Stomach (tissue), 9 donors: ENCODE results near the gene HSH2D. TPM values are rescaled to one million over a fixed set of nuclear protein-coding genes. Genes with fewer than 3 reads are reported as not detected.

Experiments
- DNase-seq, 2 donors: peaks; one replicate each; pipeline versions ENCODE4 v3.0.0 to v3.0.0-alpha.2; 2013 to 2019
- H3K27ac ChIP-seq, 5 donors: fragments of 200-600 bp in 4 of 5; sonication (generic) in 4 of 5; one replicate each; pipeline ENCODE4 v1.5.1; 2013 to 2019; ENCODE audit warnings: mild to moderate bottlenecking in 1 of 5, moderate library complexity in 1 of 5
- H3K27me3 ChIP-seq, 3 donors: fragments of 200-600 bp; sonication (generic); one replicate each; pipeline ENCODE4 v1.5.1; 2017 to 2019; ENCODE audit warnings: mixed run types in 1 of 3
- H3K36me3 ChIP-seq, 4 donors: fragments of 200-600 bp; sonication (generic); 1 replicate in 3 of 4; 2 replicates in 1 of 4; pipeline ENCODE4 v1.5.1; 2016 to 2019
- H3K4me1 ChIP-seq, 4 donors: fragments of 200-600 bp; sonication (generic); one replicate each; pipeline ENCODE4 v1.5.1; 2016 to 2019
- H3K4me3 ChIP-seq, 4 donors: fragments of 200-600 bp; sonication (generic) in 3 of 4; one replicate each; pipeline ENCODE4 v1.5.1; 2016 to 2019; ENCODE audit warnings: mild to moderate bottlenecking in 1 of 4
- H3K9me3 ChIP-seq, 4 donors: fragments of 200-600 bp; sonication (generic); one replicate each; pipeline ENCODE4 v1.5.1; 2016 to 2019
- CTCF ChIP-seq, 7 experiments: fragments of 450-650 bp in 4 of 7; fragments of 200-600 bp in 3 of 7; sonication (generic) in 3 of 7; IDR thresholded peaks; one replicate each; pipeline ENCODE4 v1.5.1; 2016 to 2019; ENCODE audit warnings: antibody characterized with exemption in 7 of 7, control low read depth in 2 of 7, mild to moderate bottlenecking in 1 of 7
- EP300 ChIP-seq: sonication (generic); formaldehyde crosslinking; IDR thresholded peaks from one replicate; pipeline ENCODE4 v1.6.1; 2017; ENCODE audit warnings: antibody characterized with exemption
- POLR2A ChIP-seq, 4 donors: fragments of 450-650 bp; IDR thresholded peaks; one replicate each; pipeline ENCODE4 v1.6.1; 2016; ENCODE audit warnings: antibody characterized with exemption in 4 of 4, control low read depth in 2 of 4, mild to moderate bottlenecking in 1 of 4, moderate library complexity in 1 of 4
- POLR2AphosphoS5 ChIP-seq, 3 donors: sonication (generic); formaldehyde crosslinking; IDR thresholded peaks; one replicate each; pipeline ENCODE4 v1.6.1; 2016; ENCODE audit warnings: antibody characterized with exemption in 3 of 3
- WGBS, 5 donors: extraction: QIAGEN DNeasy Blood & Tissue Kit in 3 of 5; methylation state at CpG; one replicate each; pipeline versions ENCODE4 v1.1.5 to v1.1.7; 2013 to 2018; 5-methylcytosine and 5-hydroxymethylcytosine counted together
- intact Hi-C: fragments of 100-400 bp; cut with DNase I; formaldehyde crosslinking; loops from one replicate; pipeline ENCODE4 v1.15.1; 2023; ENCODE audit warnings: low total_unique reads
- polyA plus RNA-seq, 3 donors: library from polyadenylated mRNA; stranded (reverse); fragments of 200-250 nt; gene quantifications; one replicate each; pipeline ENCODE4 v1.2.3, GENCODE V29; 2013
- total RNA-seq, 5 donors: library from RNA; depleted of rRNA; stranded (reverse); fragments of >200 nt; gene quantifications; one replicate each; pipeline versions ENCODE4 v1.1.0 to v1.2.3, GENCODE V29; 2014 to 2016
- donor health status: healthy with polysubstance abuse.
- donor health status: Bipolar disorder and iron deficiency.
- donor health status: healthy.

The HSH2D gene
- total and polyA plus RNA-seq, 8 donors: 6.2 to 24.5 (median 9.4) TPM

GRCh38 chr19:16184665-16185122 lies 41.2 kb downstream of the HSH2D start:
- WGBS, 5 donors: 34 to 47% (median 39%) methylated on average over 18 of the region's 18 CpGs
- H3K4me3 ChIP-seq: peak overlapping the region; percentile 74 to 99 (median 92)
- intact Hi-C loops: loop anchor here (5.0 to 10.0 kb wide), 2 partner anchors 142 to 560 kb away; no protein-coding TSS in a partner anchor
- H3K9me3 ChIP-seq: no peaks in the 10 kb centered on the region
- DNase-seq: no peak
- peaks cover 12 to 57% (median 44%) of the 10 kb centered on the region in 4 donors for H3K4me1 ChIP-seq
- H3K36me3 ChIP-seq: peaks cover 11 to 31% (median 28%) of the 10 kb centered on the region in 4 donors
- TF ChIP-seq POLR2A (IDR thresholded peaks at IDR 0.05): no peak
- no peak for TF ChIP-seq CTCF (IDR thresholded peaks at IDR 0.05)
- TF ChIP-seq POLR2AphosphoS5 (IDR thresholded peaks at IDR 0.05): no peak
- peak overlapping the region in 4 of 5 donors; percentile 81 to 91 (median 87) for H3K27ac ChIP-seq
- no peaks in the 10 kb centered on the region for H3K27me3 ChIP-seq

GRCh38 chr19:16185123-16185767 lies 41.8 kb downstream of the HSH2D start, which contains the start of gene FAM32A:
FAM32A (plus strand) TSS chr19:16185410; CDS start chr19:16185443, 33 bp downstream.
- peak in 4 of 7 experiments; percentile 20 to 47 (median 30) for TF ChIP-seq CTCF (IDR thresholded peaks at IDR 0.05)
- TF ChIP-seq POLR2A (IDR thresholded peaks at IDR 0.05): peak in 1 of 4 donors; percentile 55
- TF ChIP-seq EP300: no peak
- peak; percentile 85 to 96 (median 94) for TF ChIP-seq POLR2AphosphoS5 (IDR thresholded peaks at IDR 0.05)
- H3K36me3 ChIP-seq: peaks cover 17 to 36% (median 34%) of the 10 kb centered on the region in 4 donors
- intact Hi-C loops: loop anchor here (10.0 kb wide), 1 partner anchor 560 kb away; no protein-coding TSS in a partner anchor
- peak within 1 kb of the TSS; percentile 76 to 91 (median 87) for H3K27ac ChIP-seq
- peak; percentile 100 for DNase-seq
- peaks cover 12 to 62% (median 44%) of the 10 kb centered on the region in 4 donors for H3K4me1 ChIP-seq
- H3K27me3 ChIP-seq: no peaks in the 10 kb centered on the region
- peak within 1 kb of the TSS; percentile 74 to 99 (median 92) for H3K4me3 ChIP-seq
- WGBS, 5 donors: 0 to 1% (median 0%) methylated on average over 38 to 39 of the region's 39 CpGs
- no peaks in the 10 kb centered on the region for H3K9me3 ChIP-seq

GRCh38 chr19:16185768-16186123 lies 42.3 kb downstream of the HSH2D start:
- intact Hi-C loops: loop anchor here (10.0 kb wide), 1 partner anchor 561 kb away; no protein-coding TSS in a partner anchor
- DNase-seq: peak; percentile 41 to 72
- no peaks in the 10 kb centered on the region for H3K27me3 ChIP-seq
- peak overlapping the region; percentile 76 to 91 (median 87) for H3K27ac ChIP-seq
- no peaks in the 10 kb centered on the region for H3K9me3 ChIP-seq
- peak overlapping the region; percentile 74 to 99 (median 92) for H3K4me3 ChIP-seq
- peaks cover 12 to 67% (median 44%) of the 10 kb centered on the region in 4 donors for H3K4me1 ChIP-seq
- TF ChIP-seq CTCF (IDR thresholded peaks at IDR 0.05): peak in 2 of 7 experiments; percentile 8 to 14
- no peak for TF ChIP-seq EP300
- peaks cover 22 to 41% (median 39%) of the 10 kb centered on the region in 4 donors for H3K36me3 ChIP-seq
- WGBS, 5 donors: 0 to 1% (median 1%) methylated on average over 20 of the region's 20 CpGs

GRCh38 chr19:16188521-16188920 lies 45.0 kb downstream of the HSH2D start:
- intact Hi-C loops: loop anchor here (10.0 kb wide), 1 partner anchor 564 kb away; no protein-coding TSS in a partner anchor

More at GRCh38 chr19:16188521-16188920, 45.0 kb downstream of the HSH2D start:
- Histone ChIP-seq H3K9me3 (no peaks in the 10 kb centered on the region), H3K36me3 (peaks cover 38 to 67% (median 66%) of the 10 kb centered on the region in 4 donors), H3K4me1 (peaks cover 12 to 60% (median 42%) of the 10 kb centered on the region in 4 donors), H3K27me3 (no peaks in the 10 kb centered on the region), H3K27ac (no peak overlapping the region), H3K4me3 (no peak overlapping the region)
- TF ChIP-seq CTCF (IDR thresholded peaks at IDR 0.05) (no peak), POLR2A (IDR thresholded peaks at IDR 0.05) (no peak), POLR2AphosphoS5 (IDR thresholded peaks at IDR 0.05) (no peak), EP300 (no peak)
- no peak for DNase-seq
- WGBS, 5 donors: 93 to 97% (median 94%) methylated on average over 3 of the region's 3 CpGs
